ENCODE data around the gene DENND6A.
"Not testable (repeated sequence)": the region's sequence is repeated elsewhere in the genome, so short reads cannot be mapped to it uniquely, and the experiment has no call there.

Gene DENND6A

GRCh38 chr3:57694146-57694545 lies 1.3 kb upstream of the DENND6A start:
- DNase-seq: no peak

GRCh38 chr3:57692133-57692395 lies 813 bp downstream of the DENND6A start:
- DNase-seq: not testable (repeated sequence)

- no peak for DNase-seq
Measured at GRCh38 chr3:57691411-57692132, 1.3 kb downstream of the DENND6A start.

- no peak for DNase-seq
Measured at GRCh38 chr3:57689367-57690053, 3.4 kb downstream of the DENND6A start.

- DNase-seq: no peak
Measured at GRCh38 chr3:57688291-57688690, 4.6 kb downstream of the DENND6A start.

GRCh38 chr3:57683286-57683685 lies 9.6 kb downstream of the DENND6A start:
- DNase-seq: no peak

- DNase-seq: no peak
Measured at GRCh38 chr3:57682284-57682683, 10.6 kb downstream of the DENND6A start.

- DNase-seq: no peak
Measured at GRCh38 chr3:57681691-57682090, 11.2 kb downstream of the DENND6A start.

- DNase-seq: no peak
Measured at GRCh38 chr3:57680046-57680445, 12.8 kb downstream of the DENND6A start.

- DNase-seq: no peak
Measured at GRCh38 chr3:57675530-57675929, 17.3 kb downstream of the DENND6A start.

GRCh38 chr3:57673156-57673555 lies 19.7 kb downstream of the DENND6A start:
- no peak for DNase-seq

GRCh38 chr3:57670543-57670942 lies 22.3 kb downstream of the DENND6A start:
- DNase-seq: no peak

- no peak for DNase-seq
Measured at GRCh38 chr3:57661404-57661803, 31.5 kb downstream of the DENND6A start.

- DNase-seq: no peak
Measured at GRCh38 chr3:57659806-57660439, 33.0 kb downstream of the DENND6A start.

GRCh38 chr3:57659004-57659673 lies 33.7 kb downstream of the DENND6A start:
- DNase-seq: no peak

- DNase-seq: no peak
Measured at GRCh38 chr3:57658536-57658935, 34.3 kb downstream of the DENND6A start.

- DNase-seq: no peak
Measured at GRCh38 chr3:57655727-57656126, 37.1 kb downstream of the DENND6A start.

- DNase-seq: no peak
Measured at GRCh38 chr3:57654267-57654666, 38.6 kb downstream of the DENND6A start.

- no peak for DNase-seq
Measured at GRCh38 chr3:57652203-57652602, 40.7 kb downstream of the DENND6A start.

- DNase-seq: no peak
Measured at GRCh38 chr3:57647292-57647940, 45.5 kb downstream of the DENND6A start.

GRCh38 chr3:57646723-57647122 lies 46.2 kb downstream of the DENND6A start:
- DNase-seq: no peak

GRCh38 chr3:57644740-57645139 lies 48.1 kb downstream of the DENND6A start:
- no peak for DNase-seq

GRCh38 chr3:57637391-57637790 lies 55.5 kb downstream of the DENND6A start:
- no peak for DNase-seq

Data from NCI-H2029 (cell line).